CD4-positive, alpha-beta memory T cell (primary cell): Measurements from ENCODE around the gene LIM2. TPM values are rescaled to one million over a fixed set of nuclear protein-coding genes. Genes with fewer than 3 reads are reported as not detected.
A peak's percentile ranks its signal among the peaks of the same experiment; 100 is the strongest.
"Not testable (repeated sequence)": the region's sequence is repeated elsewhere in the genome, so short reads cannot be mapped to it uniquely, and the experiment has no call there.

ENCODE experiments used
- CTCF ChIA-PET: fragments of 350-600 bp; sonication (Branson Sonifier 250); formaldehyde crosslinking; loops from one replicate; lab custom pipeline; 2021; ENCODE audit warnings: inconsistent platforms; ENCODE audit not compliant: partially characterized antibody; lab: Charles Lee
- POLR2A ChIA-PET: fragments of 350-600 bp; sonication (Branson Sonifier 250); formaldehyde crosslinking; loops from one replicate; lab custom pipeline; 2021; ENCODE audit not compliant: partially characterized antibody; lab: Charles Lee
- DNase-seq, 5 donors: peaks; one replicate each; pipeline versions ENCODE4 v3.0.0 to v3.0.0-alpha.2; 2020 to 2022; ENCODE audit warnings: mixed read lengths in 1 of 5
- H3K27ac ChIP-seq: one replicate; pipeline ENCODE4 v1.7.0; 2013; ENCODE audit warnings: low read depth, low read length
- H3K27me3 ChIP-seq: 2 replicates; pipeline ENCODE4 v1.7.0; 2013; ENCODE audit warnings: mild to moderate bottlenecking, low read length, moderate library complexity; ENCODE audit not compliant: insufficient read depth
- H3K36me3 ChIP-seq: 2 replicates; pipeline ENCODE4 v1.7.0; 2013; ENCODE audit warnings: mild to moderate bottlenecking, low read length, moderate library complexity; ENCODE audit not compliant: insufficient read depth
- H3K4me1 ChIP-seq: 2 replicates; pipeline ENCODE4 v1.7.0; 2013; ENCODE audit warnings: mild to moderate bottlenecking, low read length, moderate library complexity; ENCODE audit not compliant: insufficient read depth
- H3K4me3 ChIP-seq, 2 donors: one replicate each; pipeline ENCODE4 v1.7.0; 2013; ENCODE audit warnings: low read length in 2 of 2, mild to moderate bottlenecking in 1 of 2
- H3K9me3 ChIP-seq, 2 donors: one replicate each; pipeline ENCODE4 v1.7.0; 2013; ENCODE audit warnings: low read length in 2 of 2, control low read depth in 1 of 2; ENCODE audit not compliant: control insufficient read depth in 1 of 2
- H3K27ac Mint-ChIP-seq, 7 donors: one replicate each; pipeline ENCODE4 v1.8.0; 2020 to 2021; ENCODE audit warnings: mixed read lengths in 7 of 7, mild to moderate bottlenecking in 6 of 7, inconsistent platforms in 3 of 7, moderate library complexity in 3 of 7
- H3K27me3 Mint-ChIP-seq, 2 donors: one replicate each; pipeline ENCODE4 v1.8.0; 2020 to 2021; ENCODE audit warnings: mixed read lengths in 2 of 2
- H3K36me3 Mint-ChIP-seq, 2 donors: one replicate each; pipeline ENCODE4 v1.8.0; 2020 to 2021; ENCODE audit warnings: mixed read lengths in 2 of 2, inconsistent platforms in 1 of 2, mild to moderate bottlenecking in 1 of 2
- H3K4me1 Mint-ChIP-seq, 4 donors: one replicate each; pipeline ENCODE4 v1.8.0; 2020 to 2021; ENCODE audit warnings: mixed read lengths in 4 of 4, mild to moderate bottlenecking in 1 of 4
- H3K4me3 Mint-ChIP-seq, 8 donors: one replicate each; pipeline ENCODE4 v1.8.0; 2020 to 2021; ENCODE audit warnings: mixed read lengths in 8 of 8, mild to moderate bottlenecking in 7 of 8, moderate library complexity in 6 of 8, inconsistent platforms in 3 of 8
- H3K9me3 Mint-ChIP-seq, 8 donors: one replicate each; pipeline ENCODE4 v1.8.0; 2020 to 2021; ENCODE audit warnings: mixed read lengths in 8 of 8, mild to moderate bottlenecking in 5 of 8, inconsistent platforms in 3 of 8, moderate library complexity in 1 of 8
- intact Hi-C: fragments of 100-400 bp; cut with micrococcal nuclease; formaldehyde crosslinking; loops from one replicate; pipeline ENCODE4 v1.15.1; 2023
- polyA plus RNA-seq, 2 donors: library from polyadenylated mRNA; unstranded; fragments of 300-500 nt; fragmentation: Illumina TruSeq; gene quantifications; one replicate each; pipeline ENCODE4 v1.2.3, GENCODE V29; 2021
- total RNA-seq, 2 experiments: library from RNA; stranded (reverse); gene quantifications; one replicate each; pipeline ENCODE4 v1.2.3, GENCODE V29; 2021

Gene LIM2
- total and polyA plus RNA-seq, 4 experiments from 2014 or later, result not detected

- no peak for DNase-seq
- POLR2A ChIA-PET, result no interaction called here
- Histone ChIP-seq H3K4me1 (no peaks in the 10 kb centered on the region), H3K27me3 (no peaks in the 10 kb centered on the region), H3K27ac (no peak overlapping the region), H3K9me3 (no peaks in the 10 kb centered on the region), H3K4me3 (no peak overlapping the region), H3K36me3 (no peaks in the 10 kb centered on the region)
- H3K36me3 Mint-ChIP-seq, result no peaks in the 10 kb centered on the region
- peaks cover 0 to 3% (median 0%) of the 10 kb centered on the region in 4 donors for H3K4me1 Mint-ChIP-seq
- peaks cover 0 to 2% (median 0%) of the 10 kb centered on the region in 8 donors for H3K9me3 Mint-ChIP-seq
- H3K27me3 Mint-ChIP-seq, result peaks cover 12 to 16% of the 10 kb centered on the region in 2 donors
- intact Hi-C loops, result no loop called here
- no peak overlapping the region for H3K4me3 Mint-ChIP-seq
- CTCF ChIA-PET, result no interaction called here
- no peak overlapping the region for H3K27ac Mint-ChIP-seq
Measured at GRCh38 chr19:51415187-51415586, 27.4 kb upstream of the LIM2 start.

DNA sequence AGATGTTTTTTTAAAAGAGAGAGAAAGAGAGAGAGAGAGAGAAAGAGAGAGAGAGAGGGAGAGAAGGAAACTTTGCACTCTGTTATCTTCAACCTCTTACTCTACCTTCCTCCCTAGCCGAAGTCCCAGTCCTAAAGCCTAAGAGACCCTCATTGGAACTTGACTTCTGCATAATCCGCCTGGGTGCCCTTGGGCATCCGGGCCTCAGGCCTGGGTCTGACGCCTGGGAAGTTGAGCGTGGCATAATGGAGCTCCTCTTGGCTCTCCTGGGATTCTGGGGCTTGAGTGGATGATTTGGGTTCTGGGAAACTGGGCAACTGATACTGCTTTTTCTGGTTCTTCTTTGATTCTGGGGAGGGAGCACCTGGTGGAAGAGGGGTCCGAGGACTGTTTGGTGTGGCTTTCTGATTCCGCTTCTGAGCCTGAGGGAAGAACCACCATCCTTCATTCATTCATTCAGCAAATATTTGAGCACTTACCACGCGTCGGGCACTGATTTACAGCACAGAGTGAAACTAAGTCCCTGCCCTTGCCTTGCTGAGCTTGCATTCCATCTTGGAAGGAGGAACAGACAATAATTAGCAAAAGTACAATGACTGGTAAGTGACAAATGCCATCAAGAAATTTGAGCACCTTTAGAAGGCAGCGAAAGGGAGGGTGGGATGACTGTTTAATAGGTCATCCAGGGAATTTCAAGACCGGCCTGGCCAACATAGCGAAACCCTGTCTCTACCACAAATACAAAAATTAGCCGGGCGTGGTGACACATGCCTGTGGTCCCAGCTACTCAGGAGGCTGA lies 23.4 kb upstream of the LIM2 start:
- ChIA-PET POLR2A (no interaction called here), CTCF (interaction anchor here (0.6 to 1.4 kb wide), 2 partner anchors 10 to 22 kb away, joined by 4 to 5 read pairs; no protein-coding TSS in a partner anchor)
- peaks cover 0 to 3% (median 0%) of the 10 kb centered on the region in 4 donors for H3K4me1 Mint-ChIP-seq
- H3K4me3 Mint-ChIP-seq, result no peak overlapping the region
- H3K36me3 Mint-ChIP-seq, result peaks cover 0 to 1% of the 10 kb centered on the region in 2 donors
- intact Hi-C loops, result no loop called here
- H3K27ac Mint-ChIP-seq, result no peak overlapping the region
- no peak for DNase-seq
- no peak overlapping the region for H3K27ac ChIP-seq
- H3K9me3 Mint-ChIP-seq, result peaks cover 0 to 3% (median 0%) of the 10 kb centered on the region in 8 donors
- H3K27me3 Mint-ChIP-seq, result peaks cover under 1 to 5% of the 10 kb centered on the region in 2 donors
- H3K9me3 ChIP-seq, result no peaks in the 10 kb centered on the region
- H3K4me1 ChIP-seq, result no peaks in the 10 kb centered on the region
- H3K36me3 ChIP-seq, result no peaks in the 10 kb centered on the region
- no peaks in the 10 kb centered on the region for H3K27me3 ChIP-seq
- H3K4me3 ChIP-seq, result no peak overlapping the region

GRCh38 chr19:51407511-51408131 lies 19.8 kb upstream of the LIM2 start:
- H3K27me3 Mint-ChIP-seq, result peaks cover 4 to 5% of the 10 kb centered on the region in 2 donors
- H3K27ac Mint-ChIP-seq, result no peak overlapping the region
- H3K27ac ChIP-seq, result no peak overlapping the region
- no peak overlapping the region for H3K4me3 ChIP-seq
- peaks cover 1 to 9% of the 10 kb centered on the region in 2 donors for H3K36me3 Mint-ChIP-seq
- intact Hi-C loops, result loop anchor here (1.0 kb wide), 1 partner anchor 68 kb away; no protein-coding TSS in a partner anchor
- CTCF ChIA-PET, result interaction anchor here (1.0 to 1.4 kb wide), 4 partner anchors 53 to 80 kb away, joined by 3 to 6 read pairs (median 4); no protein-coding TSS in a partner anchor
- H3K4me3 Mint-ChIP-seq, result no peak overlapping the region
- H3K9me3 ChIP-seq, result no peaks in the 10 kb centered on the region
- H3K27me3 ChIP-seq, result no peaks in the 10 kb centered on the region
- H3K9me3 Mint-ChIP-seq, result peaks cover 0 to 17% (median 12%) of the 10 kb centered on the region in 8 donors
- POLR2A ChIA-PET, result no interaction called here
- peak in 4 of 5 donors; percentile 13 to 30 (median 24) for DNase-seq
- no peaks in the 10 kb centered on the region for H3K36me3 ChIP-seq
- H3K4me1 Mint-ChIP-seq, result peaks cover 0 to 2% (median 0%) of the 10 kb centered on the region in 4 donors
- H3K4me1 ChIP-seq, result no peaks in the 10 kb centered on the region

DNA sequence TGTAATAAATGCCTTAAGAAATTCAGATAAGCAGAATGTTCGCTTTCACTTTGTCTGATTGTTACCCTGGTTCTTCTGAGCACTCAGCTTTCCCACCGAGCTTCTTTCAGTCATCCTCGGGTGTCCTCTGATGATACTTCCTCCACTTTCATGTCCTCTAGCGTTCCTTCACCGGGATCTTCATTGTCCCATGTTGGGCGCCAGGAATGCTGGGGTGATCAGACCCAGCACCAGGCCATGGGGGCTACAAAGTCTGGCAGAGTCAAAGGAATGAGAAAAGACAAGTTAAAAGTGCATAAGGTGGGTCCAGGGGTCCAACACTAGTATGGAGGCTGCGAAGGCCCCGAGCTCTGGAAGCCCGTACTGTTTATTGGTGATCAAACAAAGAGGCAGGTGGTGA lies 14.3 kb upstream of the LIM2 start:
- H3K4me3 ChIP-seq, result no peak overlapping the region
- H3K4me1 ChIP-seq, result no peaks in the 10 kb centered on the region
- Mint-ChIP-seq H3K27ac (peak overlapping the region in 1 of 7 donors; percentile 60), H3K4me1 (no peaks in the 10 kb centered on the region), H3K4me3 (no peak overlapping the region), H3K27me3 (peaks cover 0 to 6% of the 10 kb centered on the region in 2 donors), H3K9me3 (peaks cover 0 to 27% (median 20%) of the 10 kb centered on the region in 8 donors), H3K36me3 (peaks cover 0 to 16% of the 10 kb centered on the region in 2 donors)
- POLR2A ChIA-PET, result no interaction called here
- H3K27me3 ChIP-seq, result no peaks in the 10 kb centered on the region
- CTCF ChIA-PET, result interaction anchor here (0.9 to 1.4 kb wide), 2 partner anchors 15 to 70 kb away, joined by 3 to 4 read pairs; partner anchors contain the start of gene SIGLEC10
- intact Hi-C loops, result no loop called here
- no peak for DNase-seq
- H3K36me3 ChIP-seq, result no peaks in the 10 kb centered on the region
- peaks cover 0 to 5% of the 10 kb centered on the region in 2 donors for H3K9me3 ChIP-seq
- H3K27ac ChIP-seq, result no peak overlapping the region

DNA sequence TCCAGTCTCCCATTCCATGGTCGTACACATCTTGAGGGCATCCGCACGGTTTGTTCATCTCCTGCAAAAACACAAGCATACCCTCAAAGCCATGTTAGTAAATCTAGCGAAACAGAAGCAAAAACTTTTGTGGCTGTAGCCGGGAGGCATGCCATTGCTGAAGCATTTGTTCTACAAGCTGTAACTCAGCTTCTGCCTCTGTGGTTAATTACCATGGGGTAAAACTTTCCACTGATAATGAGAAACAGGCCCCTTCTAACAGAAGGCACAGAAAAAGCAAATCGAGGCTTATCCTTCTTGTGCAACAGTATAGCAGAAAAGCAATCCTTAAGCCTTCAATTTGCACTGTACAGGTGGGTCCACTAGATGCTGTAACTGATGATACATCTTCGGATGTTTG lies 12.2 kb upstream of the LIM2 start:
- POLR2A ChIA-PET, H3K4me3 ChIP-seq, H3K9me3 ChIP-seq, DNase-seq, H3K4me1 ChIP-seq, H3K27ac ChIP-seq, H3K27ac Mint-ChIP-seq, intact Hi-C loops, H3K36me3 ChIP-seq, H3K27me3 Mint-ChIP-seq, H3K27me3 ChIP-seq, H3K4me3 Mint-ChIP-seq: not testable (repeated sequence)
- Mint-ChIP-seq H3K4me1 (peaks cover under 1 to 10% (median 5%) of the 10 kb centered on the region in 4 donors), H3K9me3 (peaks cover 0 to 27% (median 18%) of the 10 kb centered on the region in 8 donors), H3K36me3 (peaks cover 0 to 16% of the 10 kb centered on the region in 2 donors)
- CTCF ChIA-PET, result interaction anchor here (1.0 to 1.8 kb wide), 4 partner anchors 18 to 60 kb away, joined by 3 to 6 read pairs (median 3); no protein-coding TSS in a partner anchor

- ChIA-PET POLR2A (no interaction called here), CTCF (interaction anchor here (1.0 to 2.5 kb wide), 6 partner anchors 19 to 74 kb away, joined by 3 to 10 read pairs (median 5); partner anchors contain the start of genes NKG7 and VSIG10L)
- no peak overlapping the region for H3K4me3 ChIP-seq
- Mint-ChIP-seq H3K27me3 (peaks cover 0 to 5% of the 10 kb centered on the region in 2 donors), H3K4me3 (no peak overlapping the region), H3K36me3 (peaks cover 0 to 16% of the 10 kb centered on the region in 2 donors), H3K9me3 (peaks cover 0 to 24% (median 17%) of the 10 kb centered on the region in 8 donors), H3K4me1 (peaks cover 3 to 17% (median 11%) of the 10 kb centered on the region in 4 donors), H3K27ac (no peak overlapping the region)
- no peaks in the 10 kb centered on the region for H3K27me3 ChIP-seq
- H3K4me1 ChIP-seq, result peaks cover 7% of the 10 kb centered on the region
- intact Hi-C loops, result no loop called here
- H3K36me3 ChIP-seq, result no peaks in the 10 kb centered on the region
- peaks cover 0 to 5% of the 10 kb centered on the region in 2 donors for H3K9me3 ChIP-seq
- no peak for DNase-seq
- no peak overlapping the region for H3K27ac ChIP-seq
Measured at GRCh38 chr19:51399231-51399630, 11.5 kb upstream of the LIM2 start.
